Parathyroid adenoma (tissue), 2 donors: ENCODE results near the gene SLC25A48.

Experiments
- H2AFZ ChIP-seq: fragments of 300-600 bp; sonication (generic); one replicate; pipeline ENCODE4 v1.7.0; 2017; ENCODE audit warnings: antibody characterized with exemption, mild to moderate bottlenecking
- H3K27ac ChIP-seq: fragments of 300-600 bp; sonication (generic); one replicate; pipeline ENCODE4 v1.7.0; 2017
- H3K27me3 ChIP-seq: fragments of 300-600 bp; sonication (generic); one replicate; pipeline ENCODE4 v1.7.0; 2017; ENCODE audit warnings: low read length; ENCODE audit not compliant: control insufficient read depth, insufficient read depth
- H3K36me3 ChIP-seq: fragments of 300-600 bp; sonication (generic); one replicate; pipeline ENCODE4 v1.7.0; 2017; ENCODE audit warnings: low read length; ENCODE audit not compliant: control insufficient read depth, insufficient read depth
- H3K4me1 ChIP-seq: fragments of 300-600 bp; sonication (generic); one replicate; pipeline ENCODE4 v1.7.0; 2017; ENCODE audit warnings: control low read depth
- H3K4me2 ChIP-seq: fragments of 300-600 bp; sonication (generic); one replicate; pipeline ENCODE4 v1.7.0; 2017; ENCODE audit warnings: low read length
- H3K4me3 ChIP-seq: fragments of 300-600 bp; sonication (generic); one replicate; pipeline ENCODE4 v1.7.0; 2017; ENCODE audit warnings: low read depth, low read length
- H3K79me2 ChIP-seq: fragments of 300-600 bp; sonication (generic); one replicate; pipeline ENCODE4 v1.7.0; 2017; ENCODE audit warnings: control low read depth
- H3K9ac ChIP-seq: fragments of 300-600 bp; sonication (generic); one replicate; pipeline ENCODE4 v1.7.0; 2017; ENCODE audit warnings: mild to moderate bottlenecking
- H3K9me3 ChIP-seq: fragments of 300-600 bp; sonication (generic); one replicate; pipeline ENCODE4 v1.7.0; 2017; ENCODE audit warnings: low read length; ENCODE audit not compliant: control insufficient read depth
- CTCF ChIP-seq: fragments of 300-600 bp; sonication (generic); IDR thresholded peaks from one replicate; pipeline ENCODE4 v1.7.0; 2017; ENCODE audit warnings: antibody characterized with exemption, mild to moderate bottlenecking
- donor health status: primary hyperparathyroidism.

SLC25A48 gene

GRCh38 chr5:135843571-135844337, 9.3 kb downstream of the SLC25A48 start:
- Histone ChIP-seq H3K4me2 (no peak overlapping the region), H3K36me3 (no peaks in the 10 kb centered on the region), H3K27me3 (no peaks in the 10 kb centered on the region), H3K9me3 (no peaks in the 10 kb centered on the region), H2AFZ (no peak overlapping the region), H3K4me1 (no peaks in the 10 kb centered on the region), H3K4me3 (no peak overlapping the region), H3K9ac (no peak overlapping the region), H3K27ac (no peak overlapping the region), H3K79me2 (no peaks in the 10 kb centered on the region)
- no peak for TF ChIP-seq CTCF

GRCh38 chr5:135846311-135846710, 11.8 kb downstream of the SLC25A48 start:
- H3K4me2 ChIP-seq, result no peak overlapping the region
- TF ChIP-seq CTCF, result no peak
- no peaks in the 10 kb centered on the region for H3K9me3 ChIP-seq
- no peaks in the 10 kb centered on the region for H3K36me3 ChIP-seq
- H3K27ac ChIP-seq, result no peak overlapping the region
- no peaks in the 10 kb centered on the region for H3K27me3 ChIP-seq
- no peaks in the 10 kb centered on the region for H3K79me2 ChIP-seq
- H3K9ac ChIP-seq, result no peak overlapping the region
- H3K4me3 ChIP-seq, result no peak overlapping the region
- H2AFZ ChIP-seq, result no peak overlapping the region
- H3K4me1 ChIP-seq, result no peaks in the 10 kb centered on the region

GRCh38 chr5:135847976-135848375, 13.5 kb downstream of the SLC25A48 start:
- no peaks in the 10 kb centered on the region for H3K9me3 ChIP-seq
- no peaks in the 10 kb centered on the region for H3K36me3 ChIP-seq
- H3K27ac ChIP-seq, result no peak overlapping the region
- no peak overlapping the region for H3K4me3 ChIP-seq
- no peaks in the 10 kb centered on the region for H3K79me2 ChIP-seq
- no peaks in the 10 kb centered on the region for H3K27me3 ChIP-seq
- TF ChIP-seq CTCF, result no peak
- no peak overlapping the region for H3K9ac ChIP-seq
- no peak overlapping the region for H3K4me2 ChIP-seq
- no peak overlapping the region for H2AFZ ChIP-seq
- no peaks in the 10 kb centered on the region for H3K4me1 ChIP-seq

GRCh38 chr5:135850231-135850630, 15.8 kb downstream of the SLC25A48 start:
- TF ChIP-seq CTCF, result no peak
- H3K4me1 ChIP-seq, result no peaks in the 10 kb centered on the region
- H3K36me3 ChIP-seq, result no peaks in the 10 kb centered on the region

GRCh38 chr5:135850671-135851070, 16.2 kb downstream of the SLC25A48 start:
- no peak for TF ChIP-seq CTCF
- Histone ChIP-seq H3K36me3 (no peaks in the 10 kb centered on the region), H3K9me3 (no peaks in the 10 kb centered on the region), H3K4me1 (no peaks in the 10 kb centered on the region), H3K4me2 (no peak overlapping the region), H2AFZ (no peak overlapping the region), H3K9ac (no peak overlapping the region), H3K4me3 (no peak overlapping the region), H3K79me2 (no peaks in the 10 kb centered on the region), H3K27ac (no peak overlapping the region), H3K27me3 (no peaks in the 10 kb centered on the region)

More at GRCh38 chr5:135850231-135850630, 15.8 kb downstream of the SLC25A48 start:
- H3K27me3 ChIP-seq, result no peaks in the 10 kb centered on the region
- H3K9ac ChIP-seq, result no peak overlapping the region
- no peak overlapping the region for H3K4me3 ChIP-seq
- no peak overlapping the region for H2AFZ ChIP-seq
- no peak overlapping the region for H3K27ac ChIP-seq
- no peaks in the 10 kb centered on the region for H3K79me2 ChIP-seq
- H3K4me2 ChIP-seq, result no peak overlapping the region
- H3K9me3 ChIP-seq, result no peaks in the 10 kb centered on the region
